GM18868 (cell line): ENCODE data around the gene GPR146.
A peak's percentile ranks its signal among the peaks of the same experiment; 100 is the strongest.

ENCODE experiments used
- ATAC-seq: cut with Tn5 transposase; IDR thresholded peaks from one replicate; pipeline ENCODE4 v1.9.1; 2021; ENCODE audit warnings: mild to moderate bottlenecking, moderate library complexity; ENCODE audit not compliant: unreplicated experiment

GPR146 gene

DNA sequence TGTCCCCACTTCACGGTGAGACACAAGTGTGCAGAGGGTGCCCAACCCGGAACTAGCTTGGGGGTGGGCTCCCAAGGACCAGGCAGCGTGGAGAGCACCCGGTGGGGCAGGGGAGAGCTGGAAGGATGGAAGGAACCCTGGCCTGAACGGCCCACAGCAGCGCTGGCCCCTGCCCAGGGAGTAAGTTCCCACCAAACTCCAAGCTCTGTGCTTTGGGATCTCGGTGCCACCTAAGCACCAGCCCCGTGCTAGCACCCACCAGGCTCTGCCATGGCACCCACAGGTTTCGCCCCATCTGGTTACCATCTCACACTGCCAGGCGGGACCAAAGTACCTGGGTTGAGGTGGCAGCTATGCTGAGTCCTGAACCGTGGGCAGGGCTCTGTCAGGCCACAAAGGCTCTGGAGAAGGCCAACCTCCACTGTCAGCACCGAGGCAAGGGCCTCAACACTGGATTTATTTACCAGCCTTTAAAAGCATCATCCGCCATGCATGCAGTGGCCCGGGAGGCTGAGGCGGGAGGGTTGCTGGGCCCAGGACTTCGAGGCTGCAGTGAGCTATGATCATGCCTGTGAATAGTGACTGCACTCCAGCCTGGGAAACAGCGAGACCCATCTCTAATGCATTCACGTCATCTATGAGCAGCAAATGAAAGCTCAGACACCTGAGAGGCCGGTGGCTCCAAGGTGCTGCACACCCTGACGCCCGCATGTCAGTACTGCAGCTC, 59.6 kb downstream of the GPR146 start:
- ATAC-seq: no peak

DNA sequence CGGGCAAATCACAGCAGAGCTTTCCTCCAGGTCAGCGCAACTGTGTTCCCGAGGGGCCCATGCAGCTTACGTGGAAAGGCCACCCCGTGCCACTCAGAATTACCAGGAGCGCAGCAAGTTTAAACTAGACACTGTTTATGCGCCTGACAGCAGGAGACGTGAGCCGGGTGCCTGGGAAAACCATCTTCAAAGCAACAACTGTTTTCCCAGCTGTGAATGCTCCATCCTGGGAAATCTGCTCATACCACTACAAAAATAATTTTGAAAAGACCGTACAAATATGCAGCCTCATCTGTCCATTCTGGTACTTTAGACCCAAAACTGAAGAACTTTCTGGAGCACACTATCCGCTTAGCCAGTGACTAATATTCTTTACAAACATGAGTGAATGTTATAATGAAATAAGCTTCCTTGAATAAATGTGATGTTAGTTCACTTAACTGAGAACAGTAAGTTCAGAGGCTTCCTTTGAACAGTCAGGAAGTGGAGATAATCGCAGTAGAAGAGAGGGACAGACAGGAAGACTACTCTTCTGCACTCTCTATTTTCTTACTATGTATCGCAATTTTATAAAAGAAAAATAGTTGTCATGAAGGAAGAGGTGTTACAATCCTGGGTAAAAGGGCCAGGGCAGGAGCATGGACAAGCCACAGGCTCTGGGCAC, 60.3 kb downstream of the GPR146 start:
- no peak for ATAC-seq

DNA sequence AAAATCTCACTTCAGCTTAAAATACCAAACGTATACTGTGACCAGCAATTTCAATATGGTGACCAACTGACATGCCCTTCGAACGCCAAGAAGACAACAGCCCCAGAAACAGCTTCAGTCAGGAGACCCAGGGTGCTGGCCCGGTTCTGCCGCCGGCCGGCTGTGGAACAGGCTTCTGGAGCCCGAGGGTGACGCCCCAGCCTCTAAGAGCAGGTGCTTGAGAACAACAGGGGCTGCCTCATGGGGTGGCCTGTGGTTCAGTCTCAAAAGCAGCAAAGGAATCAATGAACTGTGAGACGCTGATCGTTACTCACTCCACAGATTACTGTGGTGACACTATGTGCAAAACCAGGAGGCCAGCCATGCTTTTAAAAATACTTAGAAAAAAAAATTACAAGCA, 60.8 kb downstream of the GPR146 start:
- ATAC-seq: peak; percentile 71

DNA sequence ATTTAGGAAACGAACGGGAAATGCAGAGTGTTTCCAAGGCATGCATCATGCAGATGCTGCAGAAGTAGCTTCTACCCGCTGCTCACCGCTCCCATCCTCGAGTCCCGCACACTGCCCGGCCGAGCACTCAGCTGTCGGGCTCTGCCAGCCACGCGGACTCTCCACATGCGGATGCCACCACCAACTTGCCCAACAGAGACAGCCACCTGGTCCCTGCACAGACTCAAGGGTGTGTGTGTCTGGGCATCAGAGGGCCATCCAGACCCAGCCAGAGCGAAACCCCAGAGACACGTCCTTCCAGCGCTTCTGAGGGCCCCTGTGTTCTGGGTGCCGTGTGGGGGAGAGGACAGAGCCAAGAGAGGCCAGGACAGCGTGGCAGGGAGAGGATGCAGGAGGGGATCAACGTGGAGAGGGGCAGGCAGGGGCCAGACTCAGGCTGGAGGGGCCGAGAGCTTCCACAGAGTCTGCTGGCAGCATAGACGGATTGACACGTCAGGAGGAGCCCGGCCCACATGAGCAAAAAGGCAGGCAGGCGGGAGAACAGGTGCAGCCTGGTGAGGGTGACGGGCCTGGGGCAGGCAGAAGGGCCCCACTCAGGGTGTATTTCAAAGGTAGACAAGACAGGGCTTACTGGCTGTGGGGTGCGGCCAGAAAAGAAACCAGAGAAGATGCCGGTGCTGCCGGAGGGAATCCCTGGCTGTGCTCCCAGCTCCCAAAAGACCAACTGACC, 61.9 kb downstream of the GPR146 start:
- ATAC-seq: no peak

DNA sequence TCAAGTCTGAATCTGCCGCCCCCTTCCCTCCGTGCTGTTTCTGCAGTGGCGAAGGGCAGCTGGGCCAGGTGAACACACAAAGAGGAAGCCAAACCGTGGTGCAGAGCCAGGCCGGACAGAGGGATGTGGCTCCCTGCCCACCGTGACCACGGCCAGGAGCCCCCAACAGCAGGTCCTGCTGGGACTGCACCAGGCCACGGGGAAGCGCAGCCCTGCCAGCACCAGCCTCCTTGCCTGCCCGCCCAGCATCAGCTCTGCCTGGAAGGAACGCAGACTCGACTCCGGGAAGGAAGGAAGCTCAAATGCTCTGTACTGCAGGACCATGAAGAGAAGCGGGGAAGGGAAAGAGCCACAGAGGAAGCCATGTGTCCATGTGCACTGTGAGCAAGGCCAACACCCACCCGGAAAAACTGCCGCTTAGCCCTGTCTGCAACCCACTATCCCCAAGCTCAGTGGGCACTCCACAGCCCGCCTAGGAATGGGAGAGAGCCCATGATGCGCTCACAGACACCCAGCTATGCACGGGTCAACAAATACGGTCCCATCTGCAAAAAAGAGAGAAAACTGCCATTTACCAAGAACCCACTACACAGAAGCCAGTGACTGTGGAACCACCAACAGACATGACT, 62.6 kb downstream of the GPR146 start:
- ATAC-seq: no peak

DNA sequence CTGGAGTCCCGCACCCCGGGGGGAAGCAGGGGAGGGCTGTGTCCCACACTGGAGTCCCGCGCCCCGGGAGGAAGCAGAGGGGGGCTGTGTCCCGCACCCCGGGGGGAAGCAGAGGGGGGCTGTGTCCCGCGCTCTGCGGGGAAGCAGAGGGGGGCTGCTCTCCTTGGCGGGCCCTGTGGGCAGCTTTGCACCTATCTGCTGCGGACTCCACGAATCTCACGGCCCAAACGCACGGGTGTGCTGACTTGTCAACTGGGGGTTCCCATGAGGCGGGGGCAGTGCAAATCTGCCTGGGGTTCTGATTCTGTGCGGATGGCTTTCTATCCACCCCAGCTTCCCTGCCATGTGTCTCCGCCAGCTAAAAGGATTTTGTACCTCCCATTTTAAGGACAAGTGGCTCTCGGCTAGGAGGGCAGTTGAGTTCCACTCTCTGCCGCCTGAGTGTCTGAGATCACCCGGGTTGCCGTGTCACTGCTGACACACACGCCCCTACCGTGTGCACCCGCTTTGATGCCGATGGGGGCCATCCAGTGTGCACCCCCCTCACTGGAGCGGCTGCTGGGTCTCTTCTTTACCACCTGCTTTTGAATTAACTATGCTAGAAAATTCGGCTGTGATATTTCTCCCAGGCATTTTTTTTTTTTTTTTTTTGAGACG, 64.0 kb downstream of the GPR146 start:
- no peak for ATAC-seq
